OCI-LY1 (cell line): ENCODE measurements around the gene NFIX.

ENCODE experiments used
- CTCF ChIP-seq: fragments of 200-600 bp; sonication (generic), shearing (Covaris generic); IDR thresholded peaks from 2 replicates; pipeline ENCODE4 v1.5.1; 2017; ENCODE audit warnings: mild to moderate bottlenecking, antibody characterized with exemption, low read length, moderate library complexity, mixed read lengths
- EZH2 ChIP-seq: fragments of 200-600 bp; sonication (generic), shearing (Covaris generic); IDR thresholded peaks from 2 replicates; pipeline ENCODE4 v1.8.0; 2017; ENCODE audit warnings: borderline replicate concordance, mixed run types, mild to moderate bottlenecking, antibody characterized with exemption, low read length, moderate library complexity, mixed read lengths

GRCh38 chr19:12945479-12946091, 49.7 kb upstream of the NFIX start, which contains the start of gene RAD23A:
- TF ChIP-seq CTCF, result no peak
- no peak for TF ChIP-seq EZH2
